K562 (cell line): ENCODE measurements around the gene AMMECR1.

Source experiments
- CHD1 ChIP-seq: fragments of 200-600 bp; sonication (generic); IDR thresholded peaks from one replicate; pipeline ENCODE4 v1.6.1; 2012; ENCODE audit warnings: mild to moderate bottlenecking, moderate library complexity, low read length, inconsistent platforms
- EWSR1 ChIP-seq: fragments of 450-650 bp; IDR thresholded peaks from 2 replicates; pipeline ENCODE4 v1.6.1; 2018; ENCODE audit warnings: borderline replicate concordance, mild to moderate bottlenecking, low read depth, moderate library complexity; ENCODE audit not compliant: partially characterized antibody
- EZH2 ChIP-seq: IDR thresholded peaks from 2 replicates; pipeline ENCODE4 v1.6.1; 2012; ENCODE audit warnings: low read depth, mild to moderate bottlenecking, inconsistent platforms, low read length, borderline replicate concordance
- FOXM1 ChIP-seq, 2 experiments: fragments of 450-650 bp in 1 of 2; sonication (generic) in 1 of 2; formaldehyde crosslinking in 1 of 2; IDR thresholded peaks; 2 replicates each; pipeline versions ENCODE4 v1.6.1 to v1.9.0; 2017 to 2022; ENCODE audit warnings: low read depth in 2 of 2, mild to moderate bottlenecking in 2 of 2, missing genetic modification reagents in 1 of 2, moderate library complexity in 1 of 2
- MAFK ChIP-seq: IDR thresholded peaks from 2 replicates; pipeline ENCODE4 v1.6.1; 2011; ENCODE audit warnings: low read length, improper control_type of control experiment
- MAX ChIP-seq: sonication (generic); formaldehyde crosslinking; IDR thresholded peaks from 2 replicates; pipeline ENCODE4 v1.9.0; 2022; ENCODE audit warnings: mild to moderate bottlenecking, missing genetic modification reagents
- RNF2 ChIP-seq: sonication (generic); IDR thresholded peaks from 2 replicates; pipeline ENCODE4 v1.6.1; 2016
- XRCC4 ChIP-seq: IDR thresholded peaks from one replicate; pipeline ENCODE4 v1.6.1; 2011; ENCODE audit not compliant: insufficient read depth, insufficient read length; ENCODE audit errors: extremely low read depth

- no peak for TF ChIP-seq EWSR1
- no peak for TF ChIP-seq CHD1
- TF ChIP-seq MAFK, result no peak
- no peak for TF ChIP-seq FOXM1 (IDR thresholded peaks at IDR 0.05; ENCODE audit: low read depth)
- TF ChIP-seq FOXM1 (CRISPR knock-in tag; IDR thresholded peaks at IDR 0.05; ENCODE audit: low read depth), result no peak
- TF ChIP-seq XRCC4, result no peak
- TF ChIP-seq RNF2, result no peak
- no peak for TF ChIP-seq MAX (CRISPR knock-in tag)
- TF ChIP-seq EZH2, result no peak
These were observed 9.7 kb downstream of the AMMECR1 start for GRCh38 chrX:110308220-110308619.
